ENCODE measurements around the gene FCRL1.

FCRL1 gene

GRCh38 chr1:157819896-157820295 is at the start of gene FCRL1:
TSS of gene FCRL1 (minus strand) at chr1:157820120. CDS start at chr1:157820037, 83 bp downstream.
- no peak for DNase-seq

GRCh38 chr1:157868654-157869053 is 48.7 kb upstream of the FCRL1 start:
- DNase-seq = no peak

GRCh38 chr1:157862114-157863070 is 42.5 kb upstream of the FCRL1 start:
- DNase-seq = no peak

- no peak for DNase-seq
These were observed 36.6 kb upstream of the FCRL1 start for GRCh38 chr1:157856538-157856937.

GRCh38 chr1:157852476-157852875 is 32.6 kb upstream of the FCRL1 start:
- DNase-seq = no peak

GRCh38 chr1:157849229-157849875 is 29.4 kb upstream of the FCRL1 start:
- no peak for DNase-seq

- no peak for DNase-seq
These were observed 24.3 kb upstream of the FCRL1 start for GRCh38 chr1:157844089-157844830.

- DNase-seq = no peak
These were observed 23.0 kb upstream of the FCRL1 start for GRCh38 chr1:157842939-157843338.

GRCh38 chr1:157841708-157842107 is 21.8 kb upstream of the FCRL1 start, which contains the start of gene CD5L:
TSS of gene CD5L (minus strand) at chr1:157841808. CDS start at chr1:157841701, 107 bp downstream.
- no peak for DNase-seq

GRCh38 chr1:157838966-157839365 is 19.0 kb upstream of the FCRL1 start:
- no peak for DNase-seq

GRCh38 chr1:157834430-157834829 is 14.5 kb upstream of the FCRL1 start:
- DNase-seq = no peak

- no peak for DNase-seq
These were observed 13.2 kb upstream of the FCRL1 start for GRCh38 chr1:157833145-157833544.

- DNase-seq = no peak
These were observed 12.2 kb upstream of the FCRL1 start for GRCh38 chr1:157831968-157832626.

- no peak for DNase-seq
These were observed 11.0 kb upstream of the FCRL1 start for GRCh38 chr1:157830887-157831286.

GRCh38 chr1:157829711-157830110 is 9.8 kb upstream of the FCRL1 start:
- DNase-seq = no peak

GRCh38 chr1:157829210-157829609 is 9.3 kb upstream of the FCRL1 start:
- no peak for DNase-seq

- DNase-seq = no peak
These were observed 379 bp upstream of the FCRL1 start for GRCh38 chr1:157820299-157820698.

- no peak for DNase-seq
These were observed 705 bp downstream of the FCRL1 start for GRCh38 chr1:157819215-157819614.

GRCh38 chr1:157813269-157813668 is 6.7 kb downstream of the FCRL1 start:
- no peak for DNase-seq

- DNase-seq = no peak
These were observed 13.3 kb downstream of the FCRL1 start for GRCh38 chr1:157806431-157807149.

- DNase-seq = no peak
These were observed 16.1 kb downstream of the FCRL1 start for GRCh38 chr1:157803851-157804250.

GRCh38 chr1:157799996-157800395 is 19.9 kb downstream of the FCRL1 start:
- no peak for DNase-seq
